ENCODE results near the gene PDE2A. TPM values are rescaled to one million over a fixed set of nuclear protein-coding genes. Genes with fewer than 3 reads are reported as not detected.

The PDE2A gene
- total RNA-seq, 1 donor from 2014 or later = 3.0 TPM

GRCh38 chr11:72614381-72614780, 59.8 kb downstream of the PDE2A start:
- H3K36me3 Mint-ChIP-seq (ENCODE audit: low read depth) = no peaks in the 10 kb centered on the region
- H3K27ac Mint-ChIP-seq (ENCODE audit: unreplicated experiment) = peak overlapping the region; percentile 81
- DNase-seq (ENCODE audit: low read depth, low spot score) = no peak
- no peaks in the 10 kb centered on the region for H3K9me3 Mint-ChIP-seq
- peaks cover 11% of the 10 kb centered on the region for H3K4me1 Mint-ChIP-seq
- no peak overlapping the region for H3K4me3 Mint-ChIP-seq
- no peak for TF ChIP-seq CTCF (conservative IDR thresholded peaks at IDR 0.05)
- peaks cover 16% of the 10 kb centered on the region for H3K27me3 Mint-ChIP-seq (ENCODE audit: low read depth)

- DNase-seq (ENCODE audit: low read depth, low spot score) = no peak
- H3K27ac Mint-ChIP-seq (ENCODE audit: unreplicated experiment) = peak overlapping the region; percentile 81
- H3K27me3 Mint-ChIP-seq (ENCODE audit: low read depth) = peaks cover 16% of the 10 kb centered on the region
- no peaks in the 10 kb centered on the region for H3K9me3 Mint-ChIP-seq
- no peaks in the 10 kb centered on the region for H3K36me3 Mint-ChIP-seq (ENCODE audit: low read depth)
- peaks cover 11% of the 10 kb centered on the region for H3K4me1 Mint-ChIP-seq
- TF ChIP-seq CTCF (conservative IDR thresholded peaks at IDR 0.05) = no peak
- no peak overlapping the region for H3K4me3 Mint-ChIP-seq
Measured at GRCh38 chr11:72613977-72614376, 60.2 kb downstream of the PDE2A start.

- no peaks in the 10 kb centered on the region for H3K36me3 Mint-ChIP-seq (ENCODE audit: low read depth)
- no peak overlapping the region for H3K27ac Mint-ChIP-seq (ENCODE audit: unreplicated experiment)
- no peak overlapping the region for H3K4me3 Mint-ChIP-seq
- no peak for DNase-seq (ENCODE audit: low read depth, low spot score)
- no peaks in the 10 kb centered on the region for H3K9me3 Mint-ChIP-seq
- peaks cover 11% of the 10 kb centered on the region for H3K4me1 Mint-ChIP-seq
- peaks cover 16% of the 10 kb centered on the region for H3K27me3 Mint-ChIP-seq (ENCODE audit: low read depth)
- no peak for TF ChIP-seq CTCF (conservative IDR thresholded peaks at IDR 0.05)
Measured at GRCh38 chr11:72613450-72613849, 60.8 kb downstream of the PDE2A start.

- H3K4me3 Mint-ChIP-seq = no peak overlapping the region
- DNase-seq (ENCODE audit: low read depth, low spot score) = no peak
- no peak overlapping the region for H3K27ac Mint-ChIP-seq (ENCODE audit: unreplicated experiment)
- TF ChIP-seq CTCF (conservative IDR thresholded peaks at IDR 0.05) = no peak
- H3K27me3 Mint-ChIP-seq (ENCODE audit: low read depth) = peaks cover 16% of the 10 kb centered on the region
- H3K36me3 Mint-ChIP-seq (ENCODE audit: low read depth) = no peaks in the 10 kb centered on the region
- H3K9me3 Mint-ChIP-seq = no peaks in the 10 kb centered on the region
- no peaks in the 10 kb centered on the region for H3K4me1 Mint-ChIP-seq
Measured at GRCh38 chr11:72609476-72609875, 64.7 kb downstream of the PDE2A start.

- Mint-ChIP-seq H3K36me3 (ENCODE audit: low read depth) (no peaks in the 10 kb centered on the region), H3K4me1 (no peaks in the 10 kb centered on the region), H3K27ac (ENCODE audit: unreplicated experiment) (no peak overlapping the region), H3K9me3 (no peaks in the 10 kb centered on the region), H3K27me3 (ENCODE audit: low read depth) (peaks cover 16% of the 10 kb centered on the region), H3K4me3 (no peak overlapping the region)
- DNase-seq (ENCODE audit: low read depth, low spot score) = no peak
- peak; percentile 62 for TF ChIP-seq CTCF (conservative IDR thresholded peaks at IDR 0.05)
Measured at GRCh38 chr11:72609045-72609444, 65.2 kb downstream of the PDE2A start.

- peaks cover 10% of the 10 kb centered on the region for H3K27me3 Mint-ChIP-seq (ENCODE audit: low read depth)
- no peaks in the 10 kb centered on the region for H3K4me1 Mint-ChIP-seq
- H3K9me3 Mint-ChIP-seq = no peaks in the 10 kb centered on the region
- H3K27ac Mint-ChIP-seq (ENCODE audit: unreplicated experiment) = no peak overlapping the region
- TF ChIP-seq CTCF (conservative IDR thresholded peaks at IDR 0.05) = no peak
- no peaks in the 10 kb centered on the region for H3K36me3 Mint-ChIP-seq (ENCODE audit: low read depth)
- no peak overlapping the region for H3K4me3 Mint-ChIP-seq
- no peak for DNase-seq (ENCODE audit: low read depth, low spot score)
Measured at GRCh38 chr11:72607496-72607895, 66.7 kb downstream of the PDE2A start.
